Measurements from ENCODE around the gene OR2J1. TPM values are rescaled to one million over a fixed set of nuclear protein-coding genes. Genes with fewer than 3 reads are reported as not detected.

The OR2J1 gene
- total RNA-seq, 2 donors from 2014 or later: not detected

DNA sequence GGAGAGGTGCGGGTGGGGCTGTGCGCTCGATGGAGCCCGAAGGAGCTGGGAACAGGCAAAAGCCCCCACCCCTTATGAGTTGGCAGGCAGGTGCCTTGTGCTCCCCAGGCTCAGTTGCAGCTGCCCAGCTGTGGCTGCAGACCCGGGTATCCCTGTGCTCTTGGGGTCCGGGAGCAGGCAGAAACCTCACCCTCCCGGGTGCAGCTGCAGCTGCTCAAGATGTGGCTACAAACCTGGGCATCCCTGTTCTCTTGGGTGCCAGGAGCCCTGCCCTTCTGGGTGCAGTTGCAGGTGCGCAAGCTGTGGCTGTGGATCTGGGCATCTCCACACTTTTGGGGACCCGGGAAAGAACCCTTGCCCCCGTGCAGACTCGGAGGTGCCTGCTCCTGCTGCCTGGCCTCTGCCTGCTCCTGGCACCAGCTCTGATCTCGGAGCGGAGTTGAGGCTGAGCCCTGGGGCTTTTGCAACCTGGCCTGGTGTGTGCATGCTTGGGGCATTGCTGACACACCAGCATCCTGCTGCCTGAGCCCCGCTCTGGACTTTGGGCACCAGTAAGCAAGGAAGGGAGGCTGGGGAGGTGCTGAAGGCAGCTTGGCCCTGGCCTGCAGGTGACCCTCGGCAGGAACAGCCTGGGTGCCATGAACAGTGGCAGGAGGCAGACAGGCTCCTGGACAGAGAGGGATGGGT is 30.2 kb downstream of the OR2J1 start:
- Histone ChIP-seq H3K9ac (ENCODE audit: extremely low read depth, low read length, poor library complexity, severe bottlenecking) (no peak overlapping the region), H3K4me1 (ENCODE audit: control insufficient read depth, insufficient read depth, low read length) (no peaks in the 10 kb centered on the region), H3K27ac (ENCODE audit: low read depth, low read length) (no peak overlapping the region), H3K4me3 (ENCODE audit: low read length) (no peak overlapping the region), H3K27me3 (ENCODE audit: control insufficient read depth, insufficient read depth, low read length, poor library complexity, severe bottlenecking) (no peaks in the 10 kb centered on the region), H3K36me3 (ENCODE audit: control insufficient read depth, insufficient read depth, low read length) (no peaks in the 10 kb centered on the region), H3K9me3 (ENCODE audit: control insufficient read depth, low read length) (no peaks in the 10 kb centered on the region)
- no peaks in the 10 kb centered on the region for H3K4me1 Mint-ChIP-seq
- H3K36me3 Mint-ChIP-seq (ENCODE audit: low read depth): no peaks in the 10 kb centered on the region
- H3K27ac Mint-ChIP-seq: no peak overlapping the region
- H3K4me3 Mint-ChIP-seq: no peak overlapping the region
- WGBS, 2 experiments (ENCODE audit: insufficient coverage in 1 of 2, insufficient read length in 1 of 2): 75 to 83% methylated on average over 1 to 15 of the region's 15 CpGs
- no peaks in the 10 kb centered on the region for H3K27me3 Mint-ChIP-seq (ENCODE audit: insufficient read depth)
- DNase-seq: no peak
- no peaks in the 10 kb centered on the region for H3K9me3 Mint-ChIP-seq
- TF ChIP-seq, protein P1, sequence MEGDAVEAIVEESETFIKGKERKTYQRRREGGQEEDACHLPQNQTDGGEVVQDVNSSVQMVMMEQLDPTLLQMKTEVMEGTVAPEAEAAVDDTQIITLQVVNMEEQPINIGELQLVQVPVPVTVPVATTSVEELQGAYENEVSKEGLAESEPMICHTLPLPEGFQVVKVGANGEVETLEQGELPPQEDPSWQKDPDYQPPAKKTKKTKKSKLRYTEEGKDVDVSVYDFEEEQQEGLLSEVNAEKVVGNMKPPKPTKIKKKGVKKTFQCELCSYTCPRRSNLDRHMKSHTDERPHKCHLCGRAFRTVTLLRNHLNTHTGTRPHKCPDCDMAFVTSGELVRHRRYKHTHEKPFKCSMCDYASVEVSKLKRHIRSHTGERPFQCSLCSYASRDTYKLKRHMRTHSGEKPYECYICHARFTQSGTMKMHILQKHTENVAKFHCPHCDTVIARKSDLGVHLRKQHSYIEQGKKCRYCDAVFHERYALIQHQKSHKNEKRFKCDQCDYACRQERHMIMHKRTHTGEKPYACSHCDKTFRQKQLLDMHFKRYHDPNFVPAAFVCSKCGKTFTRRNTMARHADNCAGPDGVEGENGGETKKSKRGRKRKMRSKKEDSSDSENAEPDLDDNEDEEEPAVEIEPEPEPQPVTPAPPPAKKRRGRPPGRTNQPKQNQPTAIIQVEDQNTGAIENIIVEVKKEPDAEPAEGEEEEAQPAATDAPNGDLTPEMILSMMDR (conservative IDR thresholded peaks at IDR 0.05): no peak

DNA sequence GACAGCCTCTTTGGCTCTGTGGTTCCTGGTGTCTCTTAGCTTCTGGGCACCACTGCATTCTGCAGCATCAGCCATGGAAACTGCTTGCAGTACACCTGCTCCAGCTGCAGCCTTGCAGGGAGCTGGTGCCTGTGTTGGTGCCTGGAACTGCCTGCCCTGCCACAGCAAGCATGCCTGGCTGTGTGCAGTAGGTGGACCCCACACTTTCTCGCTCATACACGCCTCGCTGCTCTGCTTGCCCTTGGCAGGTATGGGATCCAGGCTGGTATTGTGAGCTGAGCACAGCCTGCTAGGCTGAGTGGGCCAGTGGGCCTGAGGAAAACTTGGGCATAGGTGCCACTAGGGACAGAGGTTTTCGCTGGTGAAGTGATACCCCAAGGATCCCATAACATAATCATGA is 31.4 kb downstream of the OR2J1 start:
- Histone ChIP-seq H3K4me3 (ENCODE audit: low read length) (no peak overlapping the region), H3K27ac (ENCODE audit: low read depth, low read length) (no peak overlapping the region), H3K27me3 (ENCODE audit: control insufficient read depth, insufficient read depth, low read length, poor library complexity, severe bottlenecking) (no peaks in the 10 kb centered on the region), H3K9ac (ENCODE audit: extremely low read depth, low read length, poor library complexity, severe bottlenecking) (no peak overlapping the region), H3K36me3 (ENCODE audit: control insufficient read depth, insufficient read depth, low read length) (no peaks in the 10 kb centered on the region), H3K4me1 (ENCODE audit: control insufficient read depth, insufficient read depth, low read length) (no peaks in the 10 kb centered on the region), H3K9me3 (ENCODE audit: control insufficient read depth, low read length) (no peaks in the 10 kb centered on the region)
- peaks cover 1% of the 10 kb centered on the region for H3K27me3 Mint-ChIP-seq (ENCODE audit: insufficient read depth)
- TF ChIP-seq, protein P1 (conservative IDR thresholded peaks at IDR 0.05): no peak
- 96 to 100% methylated on average over 3 to 4 of the region's 4 CpGs for WGBS, 2 experiments (ENCODE audit: insufficient coverage in 1 of 2, insufficient read length in 1 of 2)
- no peaks in the 10 kb centered on the region for H3K9me3 Mint-ChIP-seq
- no peaks in the 10 kb centered on the region for H3K4me1 Mint-ChIP-seq
- DNase-seq: no peak
- no peaks in the 10 kb centered on the region for H3K36me3 Mint-ChIP-seq (ENCODE audit: low read depth)
- H3K27ac Mint-ChIP-seq: no peak overlapping the region
- H3K4me3 Mint-ChIP-seq: no peak overlapping the region

DNA sequence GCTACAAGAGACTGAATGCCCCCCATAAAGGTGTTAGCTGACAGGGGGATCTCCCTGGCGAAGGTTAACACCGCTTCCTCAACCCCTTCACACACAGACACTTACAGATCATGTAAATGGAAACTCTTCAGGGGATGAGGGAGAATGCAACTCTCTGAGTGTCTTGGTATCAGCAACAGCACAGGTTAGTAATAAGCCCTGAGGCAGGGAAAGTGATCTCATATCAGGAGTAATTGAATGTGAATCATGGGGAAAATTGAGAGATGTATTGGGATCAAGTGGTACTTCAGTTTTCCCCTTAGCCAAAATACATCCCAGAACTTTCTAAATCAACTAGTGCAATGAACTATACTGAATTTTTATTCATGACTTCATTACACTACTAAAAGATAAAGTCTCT is 32.4 kb downstream of the OR2J1 start:
- no peaks in the 10 kb centered on the region for H3K36me3 ChIP-seq (ENCODE audit: control insufficient read depth, insufficient read depth, low read length)
- H3K27ac ChIP-seq (ENCODE audit: low read depth, low read length): no peak overlapping the region
- H3K4me3 ChIP-seq (ENCODE audit: low read length): no peak overlapping the region
- TF ChIP-seq, protein P1 (conservative IDR thresholded peaks at IDR 0.05): no peak
- no peak overlapping the region for H3K9ac ChIP-seq (ENCODE audit: extremely low read depth, low read length, poor library complexity, severe bottlenecking)
- WGBS, 2 experiments (ENCODE audit: insufficient coverage in 1 of 2, insufficient read length in 1 of 2): 76% methylated on average over 2 of the region's 2 CpGs; no CpG with 5 or more reads in 1 of the 2 experiments
- no peaks in the 10 kb centered on the region for H3K4me1 Mint-ChIP-seq
- no peaks in the 10 kb centered on the region for H3K27me3 ChIP-seq (ENCODE audit: control insufficient read depth, insufficient read depth, low read length, poor library complexity, severe bottlenecking)
- no peaks in the 10 kb centered on the region for H3K4me1 ChIP-seq (ENCODE audit: control insufficient read depth, insufficient read depth, low read length)
- H3K9me3 Mint-ChIP-seq: no peaks in the 10 kb centered on the region
- peaks cover 1% of the 10 kb centered on the region for H3K27me3 Mint-ChIP-seq (ENCODE audit: insufficient read depth)
- H3K36me3 Mint-ChIP-seq (ENCODE audit: low read depth): no peaks in the 10 kb centered on the region
- no peak overlapping the region for H3K4me3 Mint-ChIP-seq
- no peak for DNase-seq
- no peaks in the 10 kb centered on the region for H3K9me3 ChIP-seq (ENCODE audit: control insufficient read depth, low read length)
- no peak overlapping the region for H3K27ac Mint-ChIP-seq
